Measurements from ENCODE around the gene KRT82.

- TF ChIP-seq CTCF (IDR thresholded peaks at IDR 0.05; ENCODE audit: low read depth, low read length) (no peak), EZH2phosphoT487 (IDR thresholded peaks at IDR 0.05; ENCODE audit: low read depth) (no peak)
These were observed 14.5 kb downstream of the KRT82 start for GRCh38 chr12:52391618-52392002.

All from OCI-LY3 (cell line).